GM04503 (cell line): ENCODE results near the gene GPR15LG.

Experiments used
- DNase-seq: peaks from one replicate; pipeline ENCODE4 v3.0.0-alpha.2; 2012; ENCODE audit warnings: low read depth

Gene GPR15LG

GRCh38 chr10:84193846-84194423, 20.3 kb downstream of the GPR15LG start:
- no peak for DNase-seq

DNA sequence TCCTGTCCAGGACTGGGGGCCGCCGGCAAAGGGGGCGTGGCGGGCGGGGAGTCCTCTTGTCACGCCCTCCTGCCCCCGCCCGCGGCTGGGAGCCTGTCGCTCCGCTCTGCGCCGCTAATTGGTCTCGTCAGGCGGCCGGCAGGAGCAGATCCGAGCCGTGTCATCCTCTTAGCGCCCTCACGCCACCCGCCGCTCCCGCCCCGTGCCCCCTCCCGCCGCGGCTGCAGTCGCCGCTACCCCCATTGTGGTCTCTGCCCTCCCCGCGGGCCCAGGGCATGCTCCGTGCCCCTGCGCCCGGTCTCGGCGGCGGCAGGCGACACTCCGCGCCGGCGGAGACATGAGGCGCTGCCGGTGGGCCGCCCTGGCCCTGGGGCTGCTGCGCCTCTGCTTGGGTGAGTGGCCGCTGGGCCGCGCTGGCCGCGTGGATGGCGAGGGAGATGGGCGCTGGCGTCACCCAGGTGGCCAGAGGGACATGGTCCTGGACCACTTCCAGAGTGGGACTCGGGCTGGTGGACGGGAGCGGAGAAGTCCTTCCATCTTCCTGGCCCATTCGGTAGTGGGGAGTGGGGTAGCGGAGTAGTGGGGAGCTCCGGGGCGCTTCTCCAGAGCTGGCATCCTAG, 20.9 kb downstream of the GPR15LG start, which contains the start of gene CDHR1:
TSS of gene CDHR1 (plus strand) at position 114 of the 620 bp plus-strand sequence. CDS start at position 338, 224 bp downstream.
- DNase-seq: no peak

DNA sequence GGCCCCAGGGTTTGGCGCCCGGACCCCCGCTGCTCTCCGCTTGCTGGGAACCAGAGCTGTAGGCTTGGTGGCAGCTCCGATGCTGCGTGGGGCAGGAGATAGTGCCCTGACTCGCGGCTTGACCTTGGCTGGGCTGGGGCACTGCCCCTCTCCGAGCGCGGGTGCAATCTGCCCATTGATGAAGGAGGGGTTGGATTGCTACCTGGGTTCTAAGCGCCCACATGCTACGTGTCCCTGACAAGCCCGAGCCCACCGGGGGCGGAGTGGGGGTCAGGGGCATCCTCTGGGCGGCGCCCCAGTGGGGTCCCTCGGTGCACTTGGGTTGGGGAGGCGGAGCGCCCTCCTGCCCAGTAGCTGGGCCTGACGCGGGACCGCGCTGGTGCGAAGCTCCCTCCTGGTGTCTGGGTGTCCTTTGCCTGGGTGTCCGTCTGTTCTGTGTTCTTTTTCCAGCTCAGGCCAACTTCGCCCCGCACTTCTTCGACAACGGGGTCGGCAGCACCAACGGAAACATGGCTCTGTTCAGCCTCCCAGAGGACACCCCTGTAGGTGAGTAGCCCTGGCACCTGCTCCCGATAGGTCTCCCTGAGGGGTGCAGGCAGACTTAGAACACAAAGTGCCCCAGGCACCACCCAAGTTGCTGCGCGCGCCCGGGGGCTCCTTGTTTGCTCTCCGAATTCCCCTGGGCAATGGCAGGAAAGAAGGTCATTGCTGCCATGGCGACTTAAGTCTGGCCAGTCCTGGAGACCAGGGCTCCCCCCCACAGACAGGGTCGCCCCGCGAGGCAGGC, 21.6 kb downstream of the GPR15LG start:
- DNase-seq: no peak

GRCh38 chr10:84196083-84196482, 22.5 kb downstream of the GPR15LG start:
- no peak for DNase-seq

DNA sequence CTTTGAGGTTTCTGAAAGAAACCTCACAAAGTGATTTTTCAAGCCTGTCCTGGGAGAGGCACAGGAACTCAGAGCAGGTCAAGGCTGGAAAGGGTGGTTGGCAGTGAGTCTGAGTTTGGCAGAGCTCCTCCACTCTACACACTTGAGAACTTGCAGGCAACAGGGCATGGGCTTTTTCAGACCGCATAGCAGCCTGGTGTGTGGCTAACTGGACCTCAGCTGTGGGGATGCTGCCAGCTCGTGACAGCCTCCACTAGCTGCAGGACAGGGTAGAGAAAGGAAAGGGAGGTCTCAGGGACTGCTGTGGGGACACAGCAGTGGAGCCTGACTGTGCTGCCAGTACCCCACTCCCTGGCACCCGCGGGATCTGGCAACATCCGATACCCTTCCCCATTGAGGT, 23.3 kb downstream of the GPR15LG start:
- DNase-seq: no peak

- no peak for DNase-seq
Measured at GRCh38 chr10:84197643-84198042, 24.0 kb downstream of the GPR15LG start.

- DNase-seq: no peak
Measured at GRCh38 chr10:84198206-84198915, 24.8 kb downstream of the GPR15LG start.

GRCh38 chr10:84200537-84201243, 27.1 kb downstream of the GPR15LG start:
- no peak for DNase-seq

DNA sequence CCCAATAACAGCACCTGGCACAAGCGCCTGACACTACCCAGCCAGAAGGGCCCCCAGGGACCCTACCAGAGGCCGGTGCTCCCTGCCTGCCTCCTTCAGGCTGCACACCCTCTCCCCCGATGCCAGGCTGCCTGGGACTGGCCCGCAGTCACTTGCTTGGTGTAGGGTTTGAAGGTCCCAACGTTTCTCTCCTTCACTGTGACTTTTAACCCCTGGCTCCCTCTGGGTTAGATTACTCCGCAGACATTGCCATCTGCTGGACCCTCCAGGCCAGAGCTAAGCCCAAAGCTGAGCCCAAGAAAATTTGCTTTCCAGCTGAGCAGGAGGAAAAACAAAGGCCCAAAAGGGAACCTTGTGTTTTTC, 27.6 kb downstream of the GPR15LG start:
- no peak for DNase-seq

- no peak for DNase-seq
Measured at GRCh38 chr10:84201682-84202081, 28.1 kb downstream of the GPR15LG start.

DNA sequence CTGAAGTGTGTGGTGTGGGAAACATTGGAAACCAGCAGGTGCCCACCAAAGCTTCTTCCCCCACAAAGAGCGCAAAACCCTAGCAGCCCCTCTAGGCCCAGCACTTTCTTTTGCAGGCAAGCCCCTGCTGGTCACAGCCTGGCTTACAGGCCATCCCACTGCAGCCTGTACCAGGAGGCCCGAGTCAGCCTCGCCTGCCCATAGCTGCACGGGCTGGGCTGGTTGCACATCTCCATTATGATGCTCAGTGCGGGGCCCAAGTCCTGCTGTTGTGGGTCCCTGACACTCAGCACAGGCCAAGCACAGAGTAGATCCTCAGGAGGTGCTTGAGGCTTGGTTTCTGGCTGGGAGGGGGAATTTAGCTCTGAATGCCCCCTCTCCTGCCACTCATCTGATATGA, 28.7 kb downstream of the GPR15LG start:
- no peak for DNase-seq

GRCh38 chr10:84204122-84204521, 30.5 kb downstream of the GPR15LG start:
- no peak for DNase-seq

DNA sequence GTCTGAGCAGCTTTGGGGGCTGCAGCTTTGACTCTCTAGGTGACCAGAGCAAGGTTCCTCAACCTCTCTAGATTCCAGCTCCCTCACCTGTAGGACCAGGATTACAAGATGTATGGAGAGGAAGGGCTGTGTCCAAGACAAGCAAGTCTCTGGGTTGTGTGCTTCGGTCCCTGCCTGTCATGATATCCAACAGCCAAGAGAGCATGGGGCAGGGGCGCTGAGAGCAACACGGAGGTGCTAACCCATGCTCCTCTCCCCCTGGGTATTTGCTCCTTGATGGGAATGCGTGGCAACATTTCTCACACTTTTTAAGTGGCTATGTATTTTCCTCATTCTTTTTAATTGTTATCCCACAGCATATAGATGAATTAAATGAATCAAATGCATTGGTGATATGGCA, 31.0 kb downstream of the GPR15LG start:
- no peak for DNase-seq

DNA sequence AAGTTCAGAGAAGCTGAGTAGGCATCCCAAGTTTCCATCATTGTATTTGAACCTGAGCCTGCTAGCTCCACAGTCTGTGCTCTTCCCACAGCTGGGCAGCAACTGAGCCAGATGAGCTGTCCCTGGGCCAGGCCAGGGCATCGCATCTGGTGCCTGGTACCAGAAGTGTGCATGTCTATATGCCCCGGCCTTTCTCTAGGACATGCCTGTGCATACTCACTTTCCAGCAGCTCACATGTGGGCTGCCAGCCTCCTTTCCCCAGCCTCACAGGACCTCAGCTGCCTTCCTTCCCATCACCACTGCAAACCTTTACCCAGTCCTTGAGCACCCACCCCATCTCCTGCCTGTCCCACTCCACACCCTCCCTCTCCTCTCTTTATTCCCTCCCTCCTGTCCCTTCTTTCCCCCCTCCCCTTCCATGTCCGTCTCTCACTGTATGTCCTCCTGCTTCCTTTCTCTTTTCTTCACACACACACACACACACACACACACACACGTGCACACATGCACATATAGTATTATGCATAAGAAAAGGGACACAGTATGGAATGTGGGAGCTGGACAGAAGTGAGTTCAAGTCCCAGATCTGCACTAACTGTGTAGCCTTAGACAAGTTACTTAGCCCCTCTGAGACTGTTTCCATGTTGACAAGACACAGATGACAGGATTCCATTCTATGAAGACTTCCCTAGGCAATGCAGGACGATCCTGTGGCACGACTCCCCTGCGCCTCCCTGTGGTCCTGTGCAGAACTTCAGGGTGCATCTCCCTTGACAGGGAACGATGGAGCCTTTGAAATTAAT, 31.6 kb downstream of the GPR15LG start:
- peak; percentile 7 for DNase-seq

- no peak for DNase-seq
Measured at GRCh38 chr10:84205853-84206525, 32.4 kb downstream of the GPR15LG start.

GRCh38 chr10:84208023-84208422, 34.4 kb downstream of the GPR15LG start:
- no peak for DNase-seq

DNA sequence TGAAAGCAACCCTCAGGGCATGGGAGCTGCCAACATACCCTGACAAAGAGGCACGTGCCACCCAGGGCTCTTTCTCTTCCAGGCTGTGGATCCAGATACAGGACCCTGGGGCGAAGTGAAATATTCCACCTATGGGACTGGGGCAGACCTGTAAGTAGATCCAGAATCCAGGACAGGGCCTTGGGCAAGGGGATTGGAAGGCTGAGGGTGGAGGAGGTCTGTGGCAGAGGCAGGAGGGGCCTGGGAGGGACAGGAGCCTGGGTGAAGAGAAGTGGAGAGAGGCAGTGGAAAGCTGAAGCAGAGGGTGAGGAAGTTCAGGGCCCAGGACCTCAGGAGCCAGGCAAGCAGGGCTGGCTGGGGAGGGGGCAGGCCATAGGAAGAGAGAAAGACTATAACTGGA, 38.0 kb downstream of the GPR15LG start:
- DNase-seq: no peak

DNA sequence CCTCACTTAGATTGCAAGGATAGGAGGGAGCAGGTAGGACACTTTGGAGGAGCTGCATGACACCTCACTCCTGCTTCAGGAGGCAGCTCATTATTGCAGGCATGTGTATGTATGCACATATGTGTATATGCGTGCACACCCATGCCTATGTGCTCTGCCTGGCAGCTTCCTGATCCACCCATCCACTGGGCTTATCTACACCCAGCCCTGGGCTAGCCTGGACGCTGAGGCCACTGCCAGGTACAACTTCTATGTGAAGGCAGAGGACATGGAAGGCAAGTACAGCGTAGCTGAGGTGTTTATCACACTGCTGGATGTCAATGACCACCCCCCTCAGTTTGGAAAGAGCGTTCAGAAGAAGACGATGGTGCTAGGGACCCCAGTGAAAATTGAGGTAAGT, 38.4 kb downstream of the GPR15LG start:
- no peak for DNase-seq

GRCh38 chr10:84213076-84213475, 39.5 kb downstream of the GPR15LG start:
- DNase-seq: no peak

GRCh38 chr10:84214046-84214572, 40.5 kb downstream of the GPR15LG start:
- no peak for DNase-seq
